Right lung (tissue), 5 donors: Measurements from ENCODE around the gene CRY2. TPM values are rescaled to one million over a fixed set of nuclear protein-coding genes. Genes with fewer than 3 reads are reported as not detected.
A peak's percentile ranks its signal among the peaks of the same experiment; 100 is the strongest.

ENCODE experiments used
- DNase-seq, 2 donors: peaks; one replicate each; pipeline ENCODE4 v3.0.0-alpha.2; 2013
- polyA plus RNA-seq, 5 donors: library from polyadenylated mRNA; unstranded; fragments of 120-200 nt; gene quantifications; one replicate each; pipeline versions ENCODE4 v1.2.1 to v1.2.3, GENCODE V29; 2013; ENCODE audit warnings: inconsistent platforms in 1 of 5, low replicate concordance in 1 of 5; ENCODE audit not compliant: insufficient read length in 5 of 5, insufficient read depth in 1 of 5

CRY2 gene
- polyA plus RNA-seq, 5 donors, result 25.5 to 35.4 (median 28.2) TPM

DNA sequence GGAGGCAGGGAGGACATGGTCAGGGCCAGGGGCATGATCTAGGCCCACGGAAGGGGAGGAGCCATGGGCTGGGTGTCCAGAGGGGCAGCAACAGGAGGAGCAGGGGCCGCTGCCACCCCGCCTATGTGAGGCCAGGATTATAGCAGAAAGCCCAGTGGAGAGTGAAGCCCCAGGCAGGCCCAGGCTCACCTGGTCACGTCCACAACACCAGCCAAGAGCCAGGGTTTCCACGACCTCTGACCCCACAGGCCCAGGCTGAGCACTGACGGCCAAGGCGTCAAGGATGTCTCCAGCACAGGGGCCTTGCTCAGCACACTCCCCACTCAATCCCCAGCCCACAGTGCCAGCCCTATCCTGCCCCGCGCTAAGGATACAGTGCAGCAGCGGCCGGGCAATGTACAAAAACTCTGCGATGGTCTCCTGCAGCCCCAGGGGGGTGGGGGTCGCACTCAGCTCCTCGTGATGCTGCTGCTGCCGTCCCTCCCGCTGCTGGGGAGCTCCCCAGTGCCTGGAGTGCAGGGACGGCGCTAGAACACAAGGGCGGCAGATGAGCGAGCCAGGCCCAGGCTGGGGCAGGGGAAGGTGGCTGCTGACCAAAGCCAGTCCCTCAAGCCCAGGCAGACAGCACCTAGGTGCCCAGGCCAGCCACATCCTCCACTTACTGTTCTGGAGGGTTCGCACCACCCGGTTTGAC lies 66.8 kb downstream of the CRY2 start:
- DNase-seq, result no peak

DNA sequence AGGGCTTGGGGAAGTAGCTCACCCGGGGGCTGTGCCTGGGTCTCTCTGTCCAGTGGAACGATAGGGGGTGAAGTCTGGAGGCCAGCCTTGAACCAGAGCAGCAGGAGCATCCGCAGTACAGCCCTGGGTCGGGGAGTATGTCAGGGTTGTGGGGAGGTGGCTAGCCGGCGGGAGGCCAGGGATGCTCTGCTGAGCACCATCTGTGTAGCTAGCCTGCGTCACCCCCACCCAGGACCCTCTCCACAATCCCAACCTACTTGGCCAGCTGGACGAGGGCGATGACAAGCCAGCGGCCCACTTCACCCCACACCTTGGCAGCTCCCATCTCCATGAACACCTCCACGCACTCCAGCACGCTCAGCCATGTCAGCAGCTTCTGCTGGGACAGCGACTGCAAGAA lies 68.2 kb downstream of the CRY2 start:
- no peak for DNase-seq

DNA sequence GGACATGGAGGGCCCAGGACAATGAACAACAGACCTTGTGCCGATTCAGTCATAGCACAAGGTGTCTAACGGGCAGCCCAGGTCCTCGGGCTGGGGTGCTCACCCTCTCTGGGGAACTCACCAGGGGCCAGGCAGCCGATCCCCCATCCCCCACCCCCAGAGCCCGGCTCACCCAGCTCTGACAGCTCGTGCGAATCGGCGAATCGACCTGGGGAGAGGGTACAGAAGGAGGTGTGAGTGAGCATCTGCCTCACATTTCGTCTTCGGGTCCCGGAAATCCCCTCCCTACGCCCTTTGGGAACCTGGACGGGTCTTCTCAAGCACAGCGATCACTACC lies 70.0 kb downstream of the CRY2 start:
- no peak for DNase-seq

DNA sequence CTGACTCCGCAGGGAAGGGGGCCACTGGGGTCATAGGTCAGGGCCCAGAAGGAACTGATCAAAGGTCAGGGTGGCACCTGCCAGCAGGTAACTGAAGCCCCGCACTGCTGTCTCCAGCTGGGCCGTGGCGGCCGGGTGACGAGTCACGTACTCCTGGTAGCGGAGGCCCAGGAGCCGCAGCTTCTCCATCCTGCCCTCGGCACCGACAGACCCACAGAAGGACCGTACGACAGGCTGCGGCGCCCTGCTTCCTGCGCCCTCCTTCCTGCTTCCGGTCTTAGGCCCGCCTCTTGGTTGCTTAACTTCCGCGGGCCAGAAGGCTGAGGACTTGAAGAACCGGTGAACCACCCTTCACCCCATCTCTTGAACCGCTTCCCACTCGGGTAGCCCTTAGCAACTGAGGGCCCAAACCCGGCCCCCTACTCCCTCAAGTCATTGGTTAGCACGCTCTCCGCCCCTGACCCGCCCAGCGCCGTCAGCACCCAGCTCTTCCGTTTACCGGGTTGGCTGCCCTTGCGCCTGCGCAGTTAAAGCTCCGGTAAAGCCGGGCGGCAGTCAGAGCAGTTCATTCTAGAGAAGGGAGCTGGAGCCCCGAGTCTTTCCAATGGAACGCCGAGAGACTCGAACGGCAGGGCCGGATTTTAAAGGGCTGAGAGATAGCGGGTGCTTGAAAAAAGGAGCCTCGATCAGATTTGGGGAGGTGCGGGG lies 70.5 kb downstream of the CRY2 start, which contains the start of gene PEX16:
TSS of gene PEX16 (minus strand) at position 255 of the 708 bp plus-strand sequence. CDS start at position 189, 66 bp downstream.
- DNase-seq, result peak; percentile 99

DNA sequence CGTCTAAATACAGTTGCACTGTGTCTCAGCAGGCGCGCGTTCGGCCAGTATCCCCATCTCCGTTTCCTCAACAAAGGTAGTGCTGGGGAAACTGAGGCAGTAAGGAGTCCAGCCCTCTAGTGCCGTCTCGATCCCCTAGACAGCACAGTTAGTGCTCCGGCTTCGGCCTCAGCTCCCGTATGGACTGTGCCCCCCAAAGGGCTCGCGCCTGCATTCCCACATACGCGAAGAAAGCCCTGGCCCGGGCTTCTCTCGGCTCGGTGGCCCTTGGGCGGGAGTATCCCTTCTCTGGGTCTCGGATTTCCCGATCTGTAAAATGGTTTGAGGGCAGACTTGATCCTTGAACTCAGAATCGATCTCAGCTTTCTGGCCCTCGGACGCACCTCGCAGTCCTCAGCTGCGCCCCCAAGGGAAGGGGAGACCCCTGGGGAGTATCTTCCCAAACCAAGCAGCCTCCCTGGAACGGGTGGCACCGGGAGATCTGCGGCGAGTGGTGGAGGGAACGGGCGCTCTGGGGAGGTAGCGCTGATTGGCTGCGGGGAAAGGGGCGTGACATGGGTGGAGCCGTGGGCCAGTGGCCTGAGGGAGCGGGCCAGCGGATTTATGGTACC lies 71.2 kb downstream of the CRY2 start:
- peak in 1 of 2 donors; percentile 28 for DNase-seq

DNA sequence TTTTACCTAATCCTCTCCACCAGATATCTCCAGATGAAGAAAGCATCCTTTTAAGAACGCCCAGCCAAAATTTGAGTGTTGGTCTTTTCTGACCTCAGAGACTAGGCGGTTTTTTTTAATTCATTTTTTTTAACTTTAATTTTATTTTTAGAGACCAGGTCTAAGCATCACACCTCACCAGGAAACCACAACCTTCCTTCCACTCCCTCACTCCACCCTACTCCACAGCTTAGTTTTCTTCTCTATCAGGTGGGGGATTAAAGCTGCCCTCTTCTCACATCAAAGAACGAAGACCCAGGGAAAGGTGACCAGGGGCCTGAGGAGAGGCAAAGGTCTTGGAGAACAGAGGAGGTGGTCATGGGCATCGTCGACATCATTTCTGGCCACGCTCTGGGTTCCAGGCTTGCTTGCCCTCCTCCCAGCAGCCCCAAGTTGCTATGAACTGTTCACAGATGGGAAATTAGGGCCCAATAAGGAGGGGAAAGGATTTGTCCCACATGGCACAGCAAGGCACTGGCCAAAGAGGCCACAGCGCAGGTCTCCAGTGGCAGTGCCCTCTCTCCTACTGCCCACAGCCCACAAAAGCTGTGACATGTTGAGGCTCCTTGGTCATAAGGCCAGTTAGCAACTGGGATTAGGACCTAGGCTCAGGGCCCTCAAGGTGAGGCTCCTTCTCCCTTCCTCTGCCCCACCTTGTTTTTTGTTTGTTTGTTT lies 71.8 kb downstream of the CRY2 start:
- no peak for DNase-seq

DNA sequence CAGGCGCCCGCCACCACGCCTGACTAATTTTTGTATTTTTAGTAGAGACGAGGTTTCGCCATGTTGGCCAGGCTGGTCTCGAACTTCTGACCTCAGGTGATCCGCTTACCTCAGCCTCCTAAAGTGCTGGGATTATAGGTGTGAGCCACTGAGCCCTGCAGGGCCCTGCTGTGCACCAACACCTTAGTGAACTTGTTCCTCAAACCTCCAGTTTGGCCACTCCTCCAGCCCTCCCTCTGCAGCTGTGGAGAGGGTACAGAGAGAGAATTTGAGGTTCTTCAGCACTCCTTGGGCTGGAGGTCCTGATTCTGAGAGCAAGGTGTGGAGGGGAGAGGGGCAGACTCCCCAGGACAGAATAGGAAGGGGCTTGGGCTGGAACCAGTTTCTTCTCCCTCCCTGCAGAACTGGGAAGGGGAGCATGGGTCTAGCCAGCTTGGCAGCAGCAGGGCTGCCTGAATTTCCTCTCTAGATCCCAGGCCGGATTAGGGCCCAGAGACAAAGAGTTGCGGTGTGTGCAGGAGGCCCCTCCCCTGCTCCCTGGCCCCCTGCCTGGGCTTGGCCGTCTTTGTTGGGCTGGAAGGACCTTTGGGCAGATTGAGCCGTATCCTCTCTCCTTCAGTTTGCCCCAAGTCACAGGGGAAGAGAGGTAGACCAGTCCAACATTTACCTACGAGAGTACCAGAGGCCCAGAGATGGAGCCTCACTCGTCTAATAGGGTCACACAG lies 72.7 kb downstream of the CRY2 start:
- DNase-seq, result no peak

DNA sequence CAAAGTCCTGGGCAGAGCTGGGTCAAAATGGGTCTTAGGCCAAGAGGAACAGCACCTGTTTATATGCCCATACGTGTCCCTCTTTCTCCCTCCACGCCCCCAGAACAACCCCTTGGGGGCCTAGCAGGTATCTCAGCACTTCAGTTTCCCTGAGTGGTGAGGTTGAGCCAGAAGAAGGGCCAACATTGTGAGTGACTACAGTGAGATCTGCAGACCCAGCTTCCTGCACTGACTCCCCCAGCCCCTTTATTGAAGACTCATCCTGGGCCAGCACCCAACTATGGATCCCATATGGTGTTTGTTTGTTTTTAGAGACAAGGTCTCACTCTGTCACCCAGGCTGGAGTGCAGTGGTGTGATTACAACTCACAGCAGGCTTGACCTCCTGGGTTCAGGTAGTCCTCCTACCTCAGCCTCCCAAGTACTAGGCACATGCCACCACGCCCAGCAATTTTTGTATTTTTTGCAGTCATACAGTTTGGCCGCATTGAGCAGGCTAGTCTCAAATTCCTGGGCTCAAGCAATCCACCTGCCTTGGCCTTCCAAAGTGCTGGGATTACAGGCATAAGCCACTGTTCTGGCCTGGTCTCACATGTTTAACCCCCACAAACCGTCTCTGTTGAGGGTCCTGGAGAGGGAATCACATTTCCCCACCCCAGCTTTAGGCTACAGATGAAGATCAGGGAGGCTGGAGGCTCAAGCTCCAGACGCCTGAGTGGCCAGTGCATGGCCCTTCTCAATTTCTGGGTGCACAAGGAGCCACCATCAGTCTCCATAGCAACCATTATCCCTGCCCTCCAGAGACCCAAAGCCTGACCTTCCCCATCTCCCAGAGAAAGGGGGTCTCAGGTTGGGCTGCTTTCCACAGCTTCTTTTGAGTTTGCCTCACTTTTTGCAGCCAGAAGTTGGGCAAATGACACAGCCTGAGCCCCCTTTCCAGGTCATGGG lies 73.5 kb downstream of the CRY2 start:
- DNase-seq, result no peak

DNA sequence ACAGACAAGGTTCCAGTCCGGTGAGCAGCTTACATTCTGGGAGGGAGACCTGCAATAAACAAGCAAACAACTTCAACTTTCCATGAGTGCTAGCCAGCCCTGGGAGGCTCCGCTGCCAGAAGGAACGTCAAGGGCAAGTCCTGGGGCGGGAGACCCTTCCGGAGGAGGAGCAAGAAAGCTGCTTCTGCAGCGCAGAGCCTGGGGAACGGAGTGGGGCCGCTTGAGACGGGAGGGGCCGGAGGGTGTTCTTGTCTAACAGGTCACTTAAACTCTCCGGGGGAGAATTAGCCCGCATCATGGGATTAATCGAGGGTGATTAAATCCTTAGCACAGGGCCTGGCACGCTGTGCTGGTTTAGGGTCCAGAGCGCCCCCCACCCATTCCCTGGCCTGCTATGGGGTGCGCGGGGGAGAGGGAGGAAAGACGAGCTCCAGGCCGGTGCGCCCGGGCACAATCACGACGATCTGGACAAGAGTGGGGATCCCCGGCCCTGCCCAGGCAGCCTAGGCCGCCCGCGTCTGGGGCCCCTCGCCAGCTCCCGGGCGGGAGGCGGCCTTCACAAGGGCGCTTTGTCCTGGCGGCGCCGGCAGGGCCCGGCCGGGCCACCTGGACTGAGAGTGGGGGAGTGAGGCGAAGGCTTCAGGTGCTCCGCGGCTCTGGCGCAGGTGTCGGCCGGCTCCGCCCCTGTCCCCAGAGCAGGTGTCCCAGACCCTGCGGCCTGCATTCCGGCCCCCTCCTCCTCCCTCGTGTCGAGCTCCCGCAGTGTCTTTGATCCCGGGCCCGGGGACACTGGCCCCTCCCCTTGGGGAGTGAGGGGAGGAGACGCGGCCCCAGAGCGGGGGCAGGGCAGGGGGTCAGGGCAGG lies 74.5 kb downstream of the CRY2 start:
- peak; percentile 59 to 76 for DNase-seq

DNA sequence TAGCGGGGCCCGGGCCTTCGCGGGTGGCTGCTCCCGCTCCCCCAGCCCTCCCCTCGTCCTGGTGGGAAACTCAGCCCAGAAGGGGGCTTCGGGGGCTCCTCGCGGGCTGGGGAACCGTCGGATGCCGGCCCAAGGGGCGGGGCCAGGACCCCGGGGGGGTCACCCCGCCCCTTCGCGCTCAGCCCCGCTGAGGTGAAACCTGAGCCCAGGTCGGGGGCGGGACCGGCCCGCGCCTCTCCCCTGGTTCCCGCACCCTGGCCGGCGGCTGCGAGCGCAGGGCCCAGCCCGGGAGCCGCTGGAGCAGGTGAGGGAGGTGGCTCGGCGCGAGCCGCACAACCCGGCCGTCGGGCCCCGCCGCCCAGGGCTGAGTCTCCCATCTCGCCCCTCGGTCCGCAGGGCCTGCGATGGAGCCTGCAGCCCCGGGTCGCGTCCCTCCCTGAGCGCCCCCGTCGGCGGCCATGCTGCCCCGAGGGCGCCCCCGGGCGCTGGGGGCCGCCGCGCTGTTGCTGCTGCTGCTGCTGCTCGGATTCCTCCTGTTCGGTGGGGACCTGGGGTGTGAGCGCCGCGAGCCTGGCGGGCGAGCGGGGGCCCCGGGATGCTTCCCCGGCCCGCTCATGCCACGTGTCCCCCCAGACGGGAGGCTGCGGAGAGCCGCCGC lies 75.3 kb downstream of the CRY2 start, which contains the start of gene LARGE2:
TSS of gene LARGE2 (plus strand) at position 232 of the 658 bp plus-strand sequence. CDS start at position 459, 227 bp downstream.
- peak in 1 of 2 donors; percentile 36 for DNase-seq

DNA sequence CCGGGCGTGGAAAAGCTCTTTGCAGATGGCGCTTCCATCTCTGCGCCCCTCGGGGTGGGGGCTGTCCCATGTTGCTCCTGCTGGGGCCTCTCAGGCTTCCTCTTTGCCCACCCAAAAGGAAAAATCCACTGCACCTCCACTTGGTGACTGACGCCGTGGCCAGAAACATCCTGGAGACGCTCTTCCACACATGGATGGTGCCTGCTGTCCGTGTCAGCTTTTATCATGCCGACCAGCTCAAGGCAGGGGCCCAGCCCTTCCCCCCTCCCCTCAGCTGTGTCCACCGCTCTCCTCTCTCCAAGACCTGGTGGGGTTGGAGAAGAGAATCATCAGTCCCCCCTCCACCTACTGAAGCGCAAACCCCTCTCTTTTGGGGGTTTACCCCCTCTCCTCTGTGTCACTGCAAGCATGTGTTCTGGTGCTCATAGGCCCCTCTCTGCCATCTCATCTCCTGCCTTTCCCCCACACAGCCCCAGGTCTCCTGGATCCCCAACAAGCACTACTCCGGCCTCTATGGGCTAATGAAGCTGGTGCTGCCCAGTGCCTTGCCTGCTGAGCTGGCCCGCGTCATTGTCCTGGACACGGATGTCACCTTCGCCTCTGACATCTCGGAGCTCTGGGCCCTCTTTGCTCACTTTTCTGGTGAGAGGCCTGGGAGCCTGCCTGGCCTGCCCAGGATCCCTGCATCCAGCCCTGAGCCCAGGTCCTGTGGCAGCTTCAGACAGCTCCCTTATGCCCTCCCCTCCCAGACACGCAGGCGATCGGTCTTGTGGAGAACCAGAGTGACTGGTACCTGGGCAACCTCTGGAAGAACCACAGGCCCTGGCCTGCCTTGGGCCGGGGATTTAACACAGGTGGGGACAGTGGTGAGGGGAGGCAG lies 77.0 kb downstream of the CRY2 start:
- no peak for DNase-seq

DNA sequence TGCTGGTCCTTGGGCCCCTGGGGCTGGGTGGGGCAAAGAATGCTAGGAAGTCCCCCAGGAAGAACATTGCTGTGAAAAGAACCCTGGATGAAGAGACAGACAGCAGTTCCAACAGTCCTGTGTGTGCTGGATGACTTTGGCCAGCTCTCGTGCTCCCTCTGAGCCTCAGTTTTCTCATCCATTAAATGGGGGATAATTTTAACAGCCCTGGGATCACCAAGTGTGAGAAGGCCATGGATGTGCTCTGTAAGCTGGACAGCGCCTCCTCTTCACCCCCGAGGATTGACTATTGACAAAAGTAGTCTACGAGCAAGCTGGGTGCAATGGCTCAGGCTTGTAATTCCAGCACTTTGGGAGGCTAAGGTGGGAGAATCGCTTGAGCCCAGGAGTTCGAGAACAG lies 77.7 kb downstream of the CRY2 start:
- DNase-seq, result no peak

DNA sequence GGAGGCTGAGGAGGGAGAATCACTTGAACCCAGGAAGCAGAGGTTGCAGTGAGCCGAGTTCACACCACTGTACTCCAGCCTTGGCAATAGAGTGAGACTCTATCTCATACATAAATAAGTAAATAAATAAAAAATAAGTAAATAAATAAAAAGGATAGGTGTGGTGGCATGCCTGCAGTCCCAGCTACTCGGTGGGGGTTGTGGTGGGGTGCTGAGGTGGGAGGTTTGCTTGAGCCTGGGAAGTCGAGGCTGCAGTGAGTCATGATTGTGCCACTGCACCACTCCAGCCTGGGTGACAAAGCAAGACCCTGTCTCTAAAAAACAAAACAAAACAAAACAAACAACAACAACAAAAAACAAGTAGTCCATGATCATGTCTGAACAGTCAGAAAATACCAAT lies 78.3 kb downstream of the CRY2 start:
- no peak for DNase-seq

DNA sequence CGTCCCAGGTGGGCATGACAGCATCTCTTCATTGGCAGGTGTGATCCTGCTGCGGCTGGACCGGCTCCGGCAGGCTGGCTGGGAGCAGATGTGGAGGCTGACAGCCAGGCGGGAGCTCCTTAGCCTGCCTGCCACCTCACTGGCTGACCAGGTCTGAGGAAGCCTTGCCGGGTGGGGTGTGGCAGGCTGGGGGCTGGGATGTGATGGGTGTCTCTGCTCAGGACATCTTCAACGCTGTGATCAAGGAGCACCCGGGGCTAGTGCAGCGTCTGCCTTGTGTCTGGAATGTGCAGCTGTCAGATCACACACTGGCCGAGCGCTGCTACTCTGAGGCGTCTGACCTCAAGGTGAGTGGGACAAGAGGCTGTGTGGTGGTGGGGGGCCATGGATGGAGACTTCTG lies 78.7 kb downstream of the CRY2 start:
- DNase-seq, result no peak

DNA sequence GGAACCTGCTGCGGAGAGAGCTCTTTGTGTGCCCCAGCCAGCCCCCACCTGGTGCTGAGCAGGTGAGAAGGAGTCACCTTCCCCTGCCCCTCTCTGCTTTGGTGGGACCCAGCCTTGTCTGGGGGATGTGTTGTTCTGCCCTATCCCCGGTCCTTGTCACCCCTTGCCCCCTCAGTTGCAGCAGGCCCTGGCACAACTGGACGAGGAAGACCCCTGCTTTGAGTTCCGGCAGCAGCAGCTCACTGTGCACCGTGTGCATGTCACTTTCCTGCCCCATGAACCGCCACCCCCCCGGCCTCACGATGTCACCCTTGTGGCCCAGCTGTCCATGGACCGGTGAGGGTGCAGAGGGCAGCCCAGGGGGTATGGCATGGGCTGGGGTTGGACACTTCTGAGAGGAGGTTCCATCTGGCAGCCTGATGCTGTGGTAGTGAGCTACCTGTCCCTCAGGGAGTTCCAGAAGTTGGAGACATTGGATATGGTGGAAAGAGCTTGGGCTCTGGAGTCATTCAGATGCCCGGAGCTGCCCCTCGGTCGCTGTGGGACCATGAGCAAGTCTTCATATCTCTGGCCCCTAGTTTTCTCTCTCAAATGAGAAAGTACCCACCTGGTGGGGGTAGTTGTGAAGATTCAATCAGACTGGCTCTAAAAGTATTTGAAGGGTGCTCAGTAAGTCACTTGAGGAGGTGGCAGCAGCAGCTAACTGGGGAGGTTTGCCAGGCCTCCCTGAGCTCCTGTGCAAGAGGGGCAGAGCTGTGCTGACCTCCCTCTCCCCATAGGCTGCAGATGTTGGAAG lies 79.5 kb downstream of the CRY2 start:
- no peak for DNase-seq

DNA sequence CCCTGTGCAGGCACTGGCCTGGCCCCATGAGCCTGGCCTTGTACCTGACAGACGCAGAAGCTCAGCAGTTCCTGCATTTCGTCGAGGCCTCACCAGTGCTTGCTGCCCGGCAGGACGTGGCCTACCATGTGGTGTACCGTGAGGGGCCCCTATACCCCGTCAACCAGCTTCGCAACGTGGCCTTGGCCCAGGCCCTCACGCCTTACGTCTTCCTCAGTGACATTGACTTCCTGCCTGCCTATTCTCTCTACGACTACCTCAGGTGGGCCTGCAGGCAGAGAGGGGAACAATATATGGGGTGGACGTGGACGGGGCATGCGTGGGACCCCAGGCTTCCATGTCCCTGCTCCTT lies 80.0 kb downstream of the CRY2 start:
- no peak for DNase-seq
